HG03064 (cell line): ENCODE measurements around the gene HBP1.
A peak's percentile ranks its signal among the peaks of the same experiment; 100 is the strongest.

Experiments
- ATAC-seq: cut with Tn5 transposase; IDR thresholded peaks from one replicate; pipeline ENCODE4 v1.9.1; 2021; ENCODE audit warnings: low read depth; ENCODE audit not compliant: unreplicated experiment

The HBP1 gene

GRCh38 chr7:107179326-107180164, 10.7 kb downstream of the HBP1 start:
- no peak for ATAC-seq

- ATAC-seq, result no peak
Measured at GRCh38 chr7:107180378-107180777, 11.6 kb downstream of the HBP1 start.

GRCh38 chr7:107181172-107181571, 12.4 kb downstream of the HBP1 start:
- no peak for ATAC-seq

GRCh38 chr7:107185716-107186115, 16.9 kb downstream of the HBP1 start:
- no peak for ATAC-seq

GRCh38 chr7:107186240-107186639, 17.4 kb downstream of the HBP1 start:
- ATAC-seq, result no peak

- no peak for ATAC-seq
Measured at GRCh38 chr7:107187774-107188173, 19.0 kb downstream of the HBP1 start.

GRCh38 chr7:107190090-107190489, 21.3 kb downstream of the HBP1 start:
- no peak for ATAC-seq

GRCh38 chr7:107194052-107194451, 25.2 kb downstream of the HBP1 start:
- ATAC-seq, result no peak

GRCh38 chr7:107196834-107197610, 28.2 kb downstream of the HBP1 start:
- no peak for ATAC-seq

- peak; percentile 62 for ATAC-seq
Measured at GRCh38 chr7:107201795-107202450, 33.1 kb downstream of the HBP1 start.

- no peak for ATAC-seq
Measured at GRCh38 chr7:107203607-107204006, 34.8 kb downstream of the HBP1 start.

GRCh38 chr7:107206136-107206535, 37.3 kb downstream of the HBP1 start:
- no peak for ATAC-seq

- ATAC-seq, result no peak
Measured at GRCh38 chr7:107206706-107207105, 37.9 kb downstream of the HBP1 start.

- ATAC-seq, result no peak
Measured at GRCh38 chr7:107207459-107207858, 38.7 kb downstream of the HBP1 start.

- no peak for ATAC-seq
Measured at GRCh38 chr7:107208024-107208521, 39.3 kb downstream of the HBP1 start.

- no peak for ATAC-seq
Measured at GRCh38 chr7:107208563-107208962, 39.8 kb downstream of the HBP1 start.

GRCh38 chr7:107209565-107209964, 40.8 kb downstream of the HBP1 start:
- no peak for ATAC-seq

- no peak for ATAC-seq
Measured at GRCh38 chr7:107210400-107210799, 41.6 kb downstream of the HBP1 start.

GRCh38 chr7:107212725-107213124, 43.9 kb downstream of the HBP1 start:
- ATAC-seq, result no peak

GRCh38 chr7:107213193-107213788, 44.5 kb downstream of the HBP1 start:
- ATAC-seq, result no peak

- ATAC-seq, result no peak
Measured at GRCh38 chr7:107213945-107214344, 45.1 kb downstream of the HBP1 start.
